Activated CD8-positive, alpha-beta T cell treated with anti-CD3 and anti-CD28 coated beads for 36 hours (primary cell): ENCODE data around the gene FOXP1. TPM values are rescaled to one million over a fixed set of nuclear protein-coding genes. Genes with fewer than 3 reads are reported as not detected.

ENCODE experiments used
- ATAC-seq: fragments of 200-7000 bp; cut with Tn5 transposase; one replicate; pipeline ENCODE4 v1.10.0; 2021; ENCODE audit warnings: mild to moderate bottlenecking, moderate library complexity
- CTCF ChIA-PET: fragments of 350-600 bp; sonication (Branson Sonifier 250); formaldehyde crosslinking; loops from one replicate; lab custom pipeline; 2021; ENCODE audit warnings: antibody characterized with exemption; lab: Charles Lee
- POLR2A ChIA-PET: fragments of 350-600 bp; sonication (Branson Sonifier 250); formaldehyde crosslinking; loops from one replicate; lab custom pipeline; 2021; ENCODE audit warnings: antibody characterized with exemption; lab: Charles Lee
- DNase-seq: peaks from one replicate; pipeline ENCODE4 v3.0.0-alpha.2; 2020
- H3K27ac Mint-ChIP-seq: one replicate; pipeline ENCODE4 v1.8.0; 2021; ENCODE audit warnings: mild to moderate bottlenecking, mixed read lengths
- H3K27me3 Mint-ChIP-seq: one replicate; pipeline ENCODE4 v1.8.0; 2021; ENCODE audit warnings: mixed read lengths
- H3K36me3 Mint-ChIP-seq: one replicate; pipeline ENCODE4 v1.8.0; 2021; ENCODE audit warnings: low read depth, mixed read lengths
- H3K4me1 Mint-ChIP-seq: one replicate; pipeline ENCODE4 v1.8.0; 2021; ENCODE audit warnings: low read depth, mixed read lengths
- H3K4me3 Mint-ChIP-seq: one replicate; pipeline ENCODE4 v1.8.0; 2021; ENCODE audit warnings: mild to moderate bottlenecking, moderate library complexity, mixed read lengths
- H3K9me3 Mint-ChIP-seq: one replicate; pipeline ENCODE4 v1.8.0; 2021; ENCODE audit warnings: mixed read lengths
- intact Hi-C: fragments of 100-400 bp; cut with micrococcal nuclease; formaldehyde crosslinking; loops from one replicate; pipeline ENCODE4 v1.10.0; 2022
- total RNA-seq, 2 experiments: library from RNA; stranded (reverse); gene quantifications; one replicate each; pipeline ENCODE4 v1.2.3, GENCODE V29; 2021
- TF ChIP-seq, protein P1 (sequence below): fragments of 200-600 bp; IDR thresholded peaks from one replicate; pipeline ENCODE4 v1.8.0; 2022; ENCODE audit warnings: antibody characterized with exemption, mild to moderate bottlenecking

Gene FOXP1
- total RNA-seq, 2 experiments from 2014 or later = 145 to 153 TPM

DNA sequence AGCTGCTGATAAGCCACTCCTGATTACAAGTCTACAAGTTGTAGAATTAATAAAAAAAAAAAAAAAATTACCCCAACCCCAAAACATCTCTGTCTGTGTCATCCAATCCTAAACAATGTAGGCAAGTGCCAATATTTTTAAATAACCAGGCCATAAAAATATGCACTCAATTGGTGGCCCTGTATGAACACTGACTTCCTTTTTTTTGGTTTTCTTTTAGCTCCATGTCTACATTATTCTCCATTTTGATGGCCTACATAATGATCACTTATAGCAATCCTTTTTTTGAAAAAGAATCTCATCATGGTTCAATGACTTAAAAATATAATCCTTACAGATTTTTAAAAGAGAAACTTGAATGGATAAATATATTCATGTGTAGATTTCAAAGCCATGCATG is 72.1 kb downstream of the FOXP1 start:
- TF ChIP-seq, protein P1, sequence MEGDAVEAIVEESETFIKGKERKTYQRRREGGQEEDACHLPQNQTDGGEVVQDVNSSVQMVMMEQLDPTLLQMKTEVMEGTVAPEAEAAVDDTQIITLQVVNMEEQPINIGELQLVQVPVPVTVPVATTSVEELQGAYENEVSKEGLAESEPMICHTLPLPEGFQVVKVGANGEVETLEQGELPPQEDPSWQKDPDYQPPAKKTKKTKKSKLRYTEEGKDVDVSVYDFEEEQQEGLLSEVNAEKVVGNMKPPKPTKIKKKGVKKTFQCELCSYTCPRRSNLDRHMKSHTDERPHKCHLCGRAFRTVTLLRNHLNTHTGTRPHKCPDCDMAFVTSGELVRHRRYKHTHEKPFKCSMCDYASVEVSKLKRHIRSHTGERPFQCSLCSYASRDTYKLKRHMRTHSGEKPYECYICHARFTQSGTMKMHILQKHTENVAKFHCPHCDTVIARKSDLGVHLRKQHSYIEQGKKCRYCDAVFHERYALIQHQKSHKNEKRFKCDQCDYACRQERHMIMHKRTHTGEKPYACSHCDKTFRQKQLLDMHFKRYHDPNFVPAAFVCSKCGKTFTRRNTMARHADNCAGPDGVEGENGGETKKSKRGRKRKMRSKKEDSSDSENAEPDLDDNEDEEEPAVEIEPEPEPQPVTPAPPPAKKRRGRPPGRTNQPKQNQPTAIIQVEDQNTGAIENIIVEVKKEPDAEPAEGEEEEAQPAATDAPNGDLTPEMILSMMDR = no peak
- Mint-ChIP-seq H3K36me3 (peaks cover 4% of the 10 kb centered on the region), H3K9me3 (no peaks in the 10 kb centered on the region), H3K27ac (no peak overlapping the region), H3K4me1 (peaks cover 24% of the 10 kb centered on the region), H3K27me3 (no peaks in the 10 kb centered on the region), H3K4me3 (no peak overlapping the region)
- DNase-seq (no peak), ATAC-seq (no peak)
- intact Hi-C loops = no loop called here
- POLR2A ChIA-PET = interaction anchor here (0.5 to 1.8 kb wide), 7 partner anchors 17 to 331 kb away, joined by 3 to 4 read pairs (median 4); no protein-coding TSS in a partner anchor
- CTCF ChIA-PET = interaction anchor here (0.7 to 1.8 kb wide), 18 partner anchors 9 to 958 kb away, joined by 3 to 14 read pairs (median 4); no protein-coding TSS in a partner anchor

GRCh38 chr3:71511037-71511436 is 72.5 kb downstream of the FOXP1 start:
- H3K4me3 Mint-ChIP-seq = no peak overlapping the region
- H3K4me1 Mint-ChIP-seq = peaks cover 24% of the 10 kb centered on the region
- peaks cover 3% of the 10 kb centered on the region for H3K36me3 Mint-ChIP-seq
- DNase-seq (no peak), ATAC-seq (no peak)
- intact Hi-C loops = no loop called here
- TF ChIP-seq, protein P1 = no peak
- ChIA-PET POLR2A (interaction anchor here (0.5 to 1.8 kb wide), 7 partner anchors 15 to 331 kb away, joined by 3 to 4 read pairs (median 4); no protein-coding TSS in a partner anchor), CTCF (interaction anchor here (0.7 to 1.8 kb wide), 14 partner anchors 9 to 957 kb away, joined by 3 to 14 read pairs (median 4); no protein-coding TSS in a partner anchor)
- H3K27me3 Mint-ChIP-seq = no peaks in the 10 kb centered on the region
- no peak overlapping the region for H3K27ac Mint-ChIP-seq
- H3K9me3 Mint-ChIP-seq = no peaks in the 10 kb centered on the region

- TF ChIP-seq, protein P1 = no peak
- ATAC-seq = no peak
- DNase-seq = no peak
- intact Hi-C loops = no loop called here
- H3K9me3 Mint-ChIP-seq = no peaks in the 10 kb centered on the region
- CTCF ChIA-PET = interaction anchor here (0.8 to 1.8 kb wide), 6 partner anchors 12 to 114 kb away, joined by 3 to 14 read pairs (median 4); no protein-coding TSS in a partner anchor
- H3K4me3 Mint-ChIP-seq = no peak overlapping the region
- H3K4me1 Mint-ChIP-seq = peaks cover 24% of the 10 kb centered on the region
- POLR2A ChIA-PET = interaction anchor here (0.9 to 1.8 kb wide), 4 partner anchors 15 to 138 kb away, joined by 3 to 4 read pairs (median 3); no protein-coding TSS in a partner anchor
- peaks cover 2% of the 10 kb centered on the region for H3K36me3 Mint-ChIP-seq
- H3K27me3 Mint-ChIP-seq = no peaks in the 10 kb centered on the region
- H3K27ac Mint-ChIP-seq = peak overlapping the region; percentile 31
Observed at GRCh38 chr3:71510510-71510909, 73.0 kb downstream of the FOXP1 start.

- POLR2A ChIA-PET = interaction anchor here (0.5 to 1.3 kb wide), 3 partner anchors 74 to 282 kb away, joined by 3 read pairs; no protein-coding TSS in a partner anchor
Observed at GRCh38 chr3:71509066-71509465, 74.5 kb downstream of the FOXP1 start.

More at GRCh38 chr3:71509066-71509465, 74.5 kb downstream of the FOXP1 start:
- intact Hi-C loops = no loop called here
- ATAC-seq = no peak
- DNase-seq = no peak
- TF ChIP-seq, protein P1 = no peak
- no peak overlapping the region for H3K4me3 Mint-ChIP-seq
- CTCF ChIA-PET = interaction anchor here (1.2 to 1.3 kb wide), 2 partner anchors 83 to 149 kb away, joined by 3 to 4 read pairs; no protein-coding TSS in a partner anchor
- H3K36me3 Mint-ChIP-seq = peaks cover 7% of the 10 kb centered on the region
- no peaks in the 10 kb centered on the region for H3K27me3 Mint-ChIP-seq
- no peaks in the 10 kb centered on the region for H3K9me3 Mint-ChIP-seq
- no peak overlapping the region for H3K27ac Mint-ChIP-seq
- H3K4me1 Mint-ChIP-seq = peaks cover 29% of the 10 kb centered on the region
